GM12891 (cell line): ENCODE results near the gene NUP62CL.

Source experiments
- PAX5 ChIP-seq: IDR thresholded peaks from 2 replicates; pipeline ENCODE4 v1.6.1; 2011; ENCODE audit warnings: low read length, moderate library complexity, mild to moderate bottlenecking; ENCODE audit not compliant: insufficient read depth, severe bottlenecking
- POLR2A ChIP-seq: IDR thresholded peaks from 2 replicates; pipeline ENCODE4 v1.6.1; 2011; ENCODE audit warnings: low read depth, low read length, control low read depth
- POLR2AphosphoS5 ChIP-seq: IDR thresholded peaks from 2 replicates; pipeline ENCODE4 v1.6.1; 2011; ENCODE audit warnings: low read depth, low read length, control low read depth
- POU2F2 ChIP-seq: IDR thresholded peaks from 2 replicates; pipeline ENCODE4 v1.6.1; 2011; ENCODE audit warnings: low read depth, mild to moderate bottlenecking, control low read depth, low read length, moderate library complexity
- SPI1 ChIP-seq: IDR thresholded peaks from 2 replicates; pipeline ENCODE4 v1.6.1; 2011; ENCODE audit warnings: low read depth, low read length, control low read depth
- TAF1 ChIP-seq: IDR thresholded peaks from 2 replicates; pipeline ENCODE4 v1.6.1; 2011; ENCODE audit warnings: low read depth, low read length, control low read depth

GRCh38 chrX:107207943-107208342 lies 1.7 kb upstream of the NUP62CL start:
- no peak for TF ChIP-seq POLR2A
- no peak for TF ChIP-seq TAF1
- TF ChIP-seq SPI1: no peak
- no peak for TF ChIP-seq POLR2AphosphoS5
- TF ChIP-seq POU2F2: no peak
- no peak for TF ChIP-seq PAX5
